Left lung (tissue), 10 donors: ENCODE data around the gene UBASH3A. TPM values are rescaled to one million over a fixed set of nuclear protein-coding genes. Genes with fewer than 3 reads are reported as not detected.

ENCODE experiments used
- ATAC-seq: fragments of 200-7000 bp; cut with Tn5 transposase; one replicate; pipeline ENCODE4 v1.9.1; 2020; ENCODE audit warnings: moderate library complexity
- DNase-seq, 4 donors: peaks; one replicate each; pipeline ENCODE4 v3.0.0-alpha.2; 2013 to 2020
- H3K27ac ChIP-seq, 2 donors: fragments of 200-600 bp; sonication (generic) in 1 of 2; one replicate each; pipeline versions ENCODE4 v1.5.0 to v1.8.0; 2020 to 2021
- H3K27me3 ChIP-seq, 2 donors: fragments of 200-600 bp; sonication (generic) in 1 of 2; one replicate each; pipeline versions ENCODE4 v1.5.0 to v1.8.0; 2020 to 2021
- H3K36me3 ChIP-seq, 2 donors: fragments of 200-600 bp; sonication (generic) in 1 of 2; one replicate each; pipeline versions ENCODE4 v1.5.0 to v1.8.0; 2020 to 2021
- H3K4me1 ChIP-seq, 2 donors: fragments of 200-600 bp; one replicate each; pipeline ENCODE4 v1.8.0; 2021
- H3K4me3 ChIP-seq, 2 donors: fragments of 200-600 bp; sonication (generic) in 1 of 2; one replicate each; pipeline versions ENCODE4 v1.5.0 to v1.8.0; 2020 to 2021; ENCODE audit warnings: mild to moderate bottlenecking in 1 of 2
- H3K9me3 ChIP-seq, 2 donors: fragments of 200-600 bp; sonication (generic) in 1 of 2; one replicate each; pipeline versions ENCODE4 v1.5.0 to v1.8.0; 2020 to 2021
- CTCF ChIP-seq, 2 donors: fragments of 200-600 bp; sonication (generic) in 1 of 2; IDR thresholded peaks; one replicate each; pipeline versions ENCODE4 v1.5.0 to v1.8.0; 2021; ENCODE audit warnings: antibody characterized with exemption in 2 of 2
- intact Hi-C, 2 donors: fragments of 100-400 bp; cut with DNase I; formaldehyde crosslinking; loops; one replicate each; pipeline versions ENCODE4 v1.11.2 to v1.14.2; 2022
- polyA plus RNA-seq, 6 donors: library from polyadenylated mRNA; unstranded; fragments of 120-200 nt; gene quantifications; one replicate each; pipeline ENCODE4 v1.2.1, GENCODE V29; 2013; ENCODE audit not compliant: insufficient read length in 6 of 6
- total RNA-seq, 2 donors: library from RNA; stranded (reverse); fragmentation: NEBNext Ultra II Directional; extraction: Animal tissue kit (Norgen Biotek cat#: 25700); gene quantifications; one replicate each; pipeline ENCODE4 v1.2.1, GENCODE V29; 2021
- donor health status: DM: no; HTN: yes; CAD: no.
- donor health status: DM: no; HTN: no; CAD: no.

Gene UBASH3A
- total and polyA plus RNA-seq, 8 donors: 0.08 to 1.3 (median 0.24) TPM

DNA sequence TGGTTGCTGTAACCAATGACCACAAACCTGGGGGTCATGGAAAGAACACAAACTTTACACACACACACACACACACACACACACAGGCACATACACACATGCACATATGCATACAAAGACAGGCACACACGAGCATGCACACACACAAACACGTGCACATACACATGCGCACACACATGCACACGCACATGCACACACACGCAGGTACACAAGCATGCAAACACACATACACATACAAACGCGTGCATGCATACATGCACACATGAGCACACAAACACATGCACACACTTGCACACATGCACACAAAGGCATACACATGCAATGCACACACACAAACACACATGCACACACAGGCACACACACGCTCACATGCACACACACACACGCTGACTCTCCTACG, 44.0 kb downstream of the UBASH3A start:
- TF ChIP-seq CTCF (IDR thresholded peaks at IDR 0.05): no peak
- no peak overlapping the region for H3K4me3 ChIP-seq
- no peaks in the 10 kb centered on the region for H3K27me3 ChIP-seq
- DNase-seq (no peak), ATAC-seq (no peak)
- intact Hi-C loops: loop anchor here in 1 of 2 donors (10.0 kb wide), 1 partner anchor 303 kb away; no protein-coding TSS in a partner anchor
- no peaks in the 10 kb centered on the region for H3K36me3 ChIP-seq
- no peak overlapping the region for H3K27ac ChIP-seq
- H3K9me3 ChIP-seq: no peaks in the 10 kb centered on the region
- peaks cover 0 to 11% of the 10 kb centered on the region in 2 donors for H3K4me1 ChIP-seq

GRCh38 chr21:42448686-42449085, 45.0 kb downstream of the UBASH3A start:
- Histone ChIP-seq H3K4me3 (no peak overlapping the region), H3K36me3 (no peaks in the 10 kb centered on the region), H3K27me3 (no peaks in the 10 kb centered on the region), H3K27ac (no peak overlapping the region), H3K9me3 (no peaks in the 10 kb centered on the region), H3K4me1 (peaks cover 0 to 11% of the 10 kb centered on the region in 2 donors)
- TF ChIP-seq CTCF (IDR thresholded peaks at IDR 0.05): no peak
- no peak for ATAC-seq
- DNase-seq: no peak
- intact Hi-C loops: loop anchor here in 1 of 2 donors (10.0 kb wide), 1 partner anchor 304 kb away; no protein-coding TSS in a partner anchor

DNA sequence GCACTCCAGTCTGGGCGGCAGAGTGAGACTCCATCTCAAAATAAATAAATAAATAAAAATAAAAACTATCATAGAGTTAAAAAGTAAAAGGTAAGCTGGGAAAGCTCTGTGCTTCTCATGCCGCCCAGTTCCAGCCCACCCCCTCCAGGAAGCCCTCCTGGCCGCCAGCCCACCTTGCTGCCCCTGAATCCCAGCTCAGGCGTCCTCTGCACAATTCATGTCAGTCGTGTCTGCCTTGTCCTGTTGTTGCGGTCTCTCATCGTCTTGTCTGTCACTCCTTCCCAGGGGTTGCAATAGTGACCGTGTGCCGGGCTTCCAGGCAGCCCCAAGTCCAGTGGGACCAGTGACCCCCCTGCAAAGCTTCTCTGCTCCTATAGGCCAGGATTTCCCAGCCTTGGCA, 48.2 kb downstream of the UBASH3A start:
- no peak for DNase-seq
- no peak for TF ChIP-seq CTCF (IDR thresholded peaks at IDR 0.05)
- intact Hi-C loops: no loop called here
- no peaks in the 10 kb centered on the region for H3K27me3 ChIP-seq
- no peaks in the 10 kb centered on the region for H3K36me3 ChIP-seq
- no peak overlapping the region for H3K27ac ChIP-seq
- no peak for ATAC-seq
- H3K9me3 ChIP-seq: no peaks in the 10 kb centered on the region
- H3K4me1 ChIP-seq: peaks cover 0 to 11% of the 10 kb centered on the region in 2 donors
- no peak overlapping the region for H3K4me3 ChIP-seq

- DNase-seq: no peak
- Histone ChIP-seq H3K27ac (no peak overlapping the region), H3K9me3 (no peaks in the 10 kb centered on the region), H3K36me3 (no peaks in the 10 kb centered on the region), H3K27me3 (no peaks in the 10 kb centered on the region), H3K4me3 (no peak overlapping the region), H3K4me1 (peaks cover 0 to 11% of the 10 kb centered on the region in 2 donors)
- intact Hi-C loops: no loop called here
- no peak for TF ChIP-seq CTCF (IDR thresholded peaks at IDR 0.05)
- no peak for ATAC-seq
These were observed 48.9 kb downstream of the UBASH3A start for GRCh38 chr21:42452401-42453223.

DNA sequence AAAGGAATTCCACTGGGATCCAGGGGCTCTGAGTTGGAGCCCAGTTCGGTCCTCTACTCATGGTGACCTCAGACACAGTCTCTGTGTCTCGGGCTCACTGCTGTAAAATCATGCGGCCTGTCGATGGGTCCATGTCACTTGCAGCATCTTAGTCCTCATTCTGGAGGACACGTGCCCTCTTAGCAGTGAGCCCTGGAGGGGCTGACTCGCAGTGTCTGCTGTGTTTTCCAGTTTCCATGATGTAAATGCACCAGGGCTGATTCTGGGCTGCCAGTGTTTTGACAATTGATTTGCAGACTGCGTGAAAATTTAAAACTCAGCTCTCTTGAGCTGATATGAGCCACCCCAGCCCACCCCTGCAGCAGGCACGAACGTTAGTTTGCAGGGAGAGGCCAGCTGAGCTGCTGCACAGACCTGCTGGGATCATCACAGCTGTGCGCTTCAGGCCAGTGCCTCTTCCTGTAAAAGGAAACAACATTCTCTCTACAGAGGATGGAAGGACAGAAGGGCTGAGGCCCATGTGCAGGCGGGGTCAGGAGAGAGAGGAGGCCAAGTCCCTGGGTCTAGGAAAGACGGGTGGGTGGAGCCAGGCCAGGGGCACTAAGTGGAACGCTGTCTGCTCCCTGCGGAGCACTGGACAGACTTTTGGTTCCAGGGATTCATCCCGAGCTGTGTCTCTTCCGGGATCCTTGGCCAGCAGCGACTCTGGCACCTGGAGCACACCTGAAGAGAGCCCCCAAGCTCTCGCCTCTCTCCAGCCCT, 49.7 kb downstream of the UBASH3A start:
- Histone ChIP-seq H3K36me3 (no peaks in the 10 kb centered on the region), H3K4me3 (no peak overlapping the region), H3K27me3 (no peaks in the 10 kb centered on the region), H3K9me3 (no peaks in the 10 kb centered on the region), H3K27ac (no peak overlapping the region), H3K4me1 (peaks cover 0 to 11% of the 10 kb centered on the region in 2 donors)
- intact Hi-C loops: no loop called here
- no peak for ATAC-seq
- no peak for TF ChIP-seq CTCF (IDR thresholded peaks at IDR 0.05)
- no peak for DNase-seq
